ENCODE results near the gene DDX11. TPM values are rescaled to one million over a fixed set of nuclear protein-coding genes. Genes with fewer than 3 reads are reported as not detected.
"Not testable (repeated sequence)": the region's sequence is repeated elsewhere in the genome, so short reads cannot be mapped to it uniquely, and the experiment has no call there.

Gene DDX11
- total and polyA plus RNA-seq, 2 donors (not counting 1 experiment from before 2014, with no cell fraction given), result 68.0 to 90.2 TPM

DNA sequence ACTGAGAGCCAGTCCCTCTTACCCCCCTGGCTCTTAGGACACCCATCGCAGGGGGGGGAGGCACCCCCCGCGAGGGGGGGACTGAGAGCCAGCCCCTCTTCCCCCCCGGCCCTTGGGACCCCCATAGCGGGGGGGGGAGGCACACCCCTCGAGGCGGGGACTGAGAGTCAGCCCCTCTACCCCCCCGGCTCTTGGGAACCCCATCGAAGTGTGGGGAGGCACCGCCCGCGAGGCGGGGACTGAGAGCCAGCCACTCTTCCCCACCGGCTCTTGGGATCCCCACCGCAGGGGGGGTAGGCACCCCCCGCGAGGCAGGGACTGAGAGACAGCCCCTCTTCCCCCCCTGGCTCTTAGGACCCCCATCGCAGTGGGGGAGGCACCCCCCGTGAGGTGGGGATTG, 48.8 kb downstream of the DDX11 start:
- ATAC-seq (ENCODE audit: low read depth), result no peak
- H3K9ac ChIP-seq (ENCODE audit: low read length), result no peak overlapping the region
- WGBS (ENCODE audit: insufficient coverage), result 85% methylated on average over 4 of the region's 19 CpGs

DNA sequence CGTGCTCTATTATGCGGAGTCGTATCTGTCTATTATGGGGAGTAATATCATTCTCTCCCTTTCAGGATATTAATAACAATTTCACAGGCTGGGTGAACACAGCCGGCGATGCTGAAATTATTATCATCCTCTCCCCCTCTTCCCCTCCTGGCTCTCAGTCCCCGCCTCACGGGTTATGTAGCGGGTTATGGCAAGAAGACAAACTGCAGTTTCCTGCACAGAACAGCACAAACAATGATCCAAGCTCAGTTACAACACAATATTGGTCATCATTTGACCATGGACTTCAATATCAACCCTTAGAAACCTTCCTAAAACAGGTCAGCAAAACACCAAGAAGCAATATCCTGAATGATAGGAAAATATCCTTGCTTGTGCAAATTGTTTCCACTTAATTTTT, 50.5 kb downstream of the DDX11 start:
- 57% methylated on average over 3 of the region's 8 CpGs for WGBS (ENCODE audit: insufficient coverage)
- H3K4me2 ChIP-seq (replicated peaks; ENCODE audit: low read depth, low read length, poor library complexity, severe bottlenecking); H3K79me2 ChIP-seq (ENCODE audit: control insufficient read depth, insufficient read depth, low read length); H3K9me3 Mint-ChIP-seq (ENCODE audit: insufficient read depth); H3K9ac ChIP-seq (ENCODE audit: low read length); DNase-seq; H3K27ac Mint-ChIP-seq; ATAC-seq (ENCODE audit: low read depth); POLR2A ChIA-PET; H4K20me1 ChIP-seq (ENCODE audit: control insufficient read depth, insufficient read depth, low read length, poor library complexity, severe bottlenecking); H3K27ac ChIP-seq (ENCODE audit: low read length in 2 of 2); H3K4me3 ChIP-seq (ENCODE audit: control extremely low read depth in 1 of 5, extremely low read depth in 1 of 5, insufficient read depth in 1 of 5, low read depth in 2 of 5, low read length in 4 of 5); intact Hi-C loops (cut with micrococcal nuclease); H3K4me1 Mint-ChIP-seq; H3K36me3 ChIP-seq (replicated peaks in 1 of 2; ENCODE audit: control extremely low read depth in 1 of 2, control insufficient read depth in 1 of 2, extremely low read depth in 1 of 2, insufficient read depth in 2 of 2, low read length in 1 of 2); CTCF ChIA-PET; H3K4me1 ChIP-seq (ENCODE audit: control insufficient read depth in 2 of 2, insufficient read depth in 2 of 2, low read length in 2 of 2); H3K4me3 Mint-ChIP-seq; H2AFZ ChIP-seq (ENCODE audit: insufficient read depth, low read depth, low read length, poor library complexity, severe bottlenecking); H3K27me3 Mint-ChIP-seq: not testable (repeated sequence)
- Histone ChIP-seq H3K9me3 (ENCODE audit: control extremely low read depth in 1 of 3, control insufficient read depth in 2 of 3, insufficient read depth in 1 of 3, low read length in 2 of 3) (peaks cover 0 to 21% (median 0%) of the 10 kb centered on the region in 3 donors), H3K27me3 (replicated peaks in 1 of 4; ENCODE audit: control extremely low read depth in 1 of 4, control insufficient read depth in 3 of 4, insufficient read depth in 4 of 4, low read length in 3 of 4) (peaks cover 0 to 13% (median 0%) of the 10 kb centered on the region in 4 experiments)

More for the DNA sequence above, 48.8 kb downstream of the DDX11 start:
- no peak overlapping the region for H3K4me3 Mint-ChIP-seq
- Histone ChIP-seq H3K27me3 (replicated peaks in 1 of 4; ENCODE audit: control extremely low read depth in 1 of 4, control insufficient read depth in 3 of 4, insufficient read depth in 4 of 4, low read length in 3 of 4) (peaks cover 0 to 30% (median 4%) of the 10 kb centered on the region in 4 experiments), H3K4me1 (ENCODE audit: control insufficient read depth in 2 of 2, insufficient read depth in 2 of 2, low read length in 2 of 2) (peaks cover 24% of the 10 kb centered on the region in 2 donors), H3K4me2 (replicated peaks; ENCODE audit: low read depth, low read length, poor library complexity, severe bottlenecking) (no peak overlapping the region), H4K20me1 (ENCODE audit: control insufficient read depth, insufficient read depth, low read length, poor library complexity, severe bottlenecking) (no peaks in the 10 kb centered on the region), H3K79me2 (ENCODE audit: control insufficient read depth, insufficient read depth, low read length) (no peaks in the 10 kb centered on the region), H3K9me3 (ENCODE audit: control extremely low read depth in 1 of 3, control insufficient read depth in 2 of 3, insufficient read depth in 1 of 3, low read length in 2 of 3) (peaks cover 0 to 28% (median 0%) of the 10 kb centered on the region in 3 donors), H3K27ac (ENCODE audit: low read length in 2 of 2) (no peak overlapping the region), H2AFZ (ENCODE audit: insufficient read depth, low read depth, low read length, poor library complexity, severe bottlenecking) (no peak overlapping the region), H3K4me3 (ENCODE audit: control extremely low read depth in 1 of 5, extremely low read depth in 1 of 5, insufficient read depth in 1 of 5, low read depth in 2 of 5, low read length in 4 of 5) (no peak overlapping the region), H3K36me3 (replicated peaks in 1 of 2; ENCODE audit: control extremely low read depth in 1 of 2, control insufficient read depth in 1 of 2, extremely low read depth in 1 of 2, insufficient read depth in 2 of 2, low read length in 1 of 2) (no peaks in the 10 kb centered on the region)
- no peaks in the 10 kb centered on the region for H3K27me3 Mint-ChIP-seq
- DNase-seq, result no peak
- no peaks in the 10 kb centered on the region for H3K9me3 Mint-ChIP-seq (ENCODE audit: insufficient read depth)
- TF ChIP-seq CTCF (IDR thresholded peaks at IDR 0.05), result no peak
- no peak for TF ChIP-seq EZH2 (IDR thresholded peaks at IDR 0.05; ENCODE audit: borderline replicate concordance, insufficient read depth, low read depth, low read length, poor library complexity, severe bottlenecking)
- ChIA-PET CTCF (no interaction called here), POLR2A (no interaction called here)
- no peak overlapping the region for H3K27ac Mint-ChIP-seq
- intact Hi-C loops (cut with micrococcal nuclease), result no loop called here
- H3K4me1 Mint-ChIP-seq, result no peaks in the 10 kb centered on the region

DNA sequence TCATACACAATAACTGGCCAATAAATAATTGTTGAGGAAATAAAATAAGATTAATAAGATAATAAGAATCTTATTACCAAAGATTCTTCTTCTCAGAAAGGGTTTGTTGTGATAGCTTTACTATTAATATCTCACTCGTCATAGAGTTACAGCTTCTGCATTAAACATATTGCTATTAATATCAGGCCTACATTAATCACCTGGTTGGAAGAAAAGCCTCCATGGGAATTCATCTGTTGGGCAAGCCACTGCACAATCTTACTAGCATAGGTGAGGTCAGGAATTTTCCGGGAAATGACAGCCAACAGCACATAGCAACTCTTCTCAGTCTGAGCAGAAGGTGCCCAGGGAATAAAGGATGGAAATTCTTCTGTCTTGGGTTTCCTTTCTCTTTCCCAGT, 51.5 kb downstream of the DDX11 start:
- H3K4me1 Mint-ChIP-seq; CTCF ChIA-PET; H3K4me1 ChIP-seq (ENCODE audit: control insufficient read depth in 2 of 2, insufficient read depth in 2 of 2, low read length in 2 of 2); ATAC-seq (ENCODE audit: low read depth); H3K27me3 Mint-ChIP-seq; H3K27ac Mint-ChIP-seq; H3K36me3 ChIP-seq (replicated peaks in 1 of 2; ENCODE audit: control extremely low read depth in 1 of 2, control insufficient read depth in 1 of 2, extremely low read depth in 1 of 2, insufficient read depth in 2 of 2, low read length in 1 of 2); POLR2A ChIA-PET; intact Hi-C loops (cut with micrococcal nuclease); H3K4me2 ChIP-seq (replicated peaks; ENCODE audit: low read depth, low read length, poor library complexity, severe bottlenecking); DNase-seq; H3K4me3 Mint-ChIP-seq; H3K79me2 ChIP-seq (ENCODE audit: control insufficient read depth, insufficient read depth, low read length); H3K9ac ChIP-seq (ENCODE audit: low read length); H3K9me3 Mint-ChIP-seq (ENCODE audit: insufficient read depth); H2AFZ ChIP-seq (ENCODE audit: insufficient read depth, low read depth, low read length, poor library complexity, severe bottlenecking); H4K20me1 ChIP-seq (ENCODE audit: control insufficient read depth, insufficient read depth, low read length, poor library complexity, severe bottlenecking); H3K27me3 ChIP-seq (replicated peaks in 1 of 4; ENCODE audit: control extremely low read depth in 1 of 4, control insufficient read depth in 3 of 4, insufficient read depth in 4 of 4, low read length in 3 of 4); H3K27ac ChIP-seq (ENCODE audit: low read length in 2 of 2); H3K4me3 ChIP-seq (ENCODE audit: control extremely low read depth in 1 of 5, extremely low read depth in 1 of 5, insufficient read depth in 1 of 5, low read depth in 2 of 5, low read length in 4 of 5): not testable (repeated sequence)
- H3K9me3 ChIP-seq (ENCODE audit: control extremely low read depth in 1 of 3, control insufficient read depth in 2 of 3, insufficient read depth in 1 of 3, low read length in 2 of 3), result peaks cover 0 to 15% (median 0%) of the 10 kb centered on the region in 3 donors
- no CpG with 5 or more reads among the region's 2 CpGs for WGBS (ENCODE audit: insufficient coverage)

Measured in B cell (primary cell).